Right lobe of liver (tissue), 4 donors: Measurements from ENCODE around the gene CHMP2B.

ENCODE experiments used
- POLR2A ChIP-seq: fragments of 450-650 bp; IDR thresholded peaks from one replicate; pipeline ENCODE4 v1.6.1; 2017; ENCODE audit warnings: antibody characterized with exemption, mild to moderate bottlenecking
- TF ChIP-seq, protein P1 (sequence below), 4 donors: fragments of 200-600 bp in 3 of 4; fragments of 450-650 bp in 1 of 4; IDR thresholded peaks; one replicate each; pipeline versions ENCODE4 v1.5.1 to v1.8.0; 2016 to 2022; ENCODE audit warnings: antibody characterized with exemption in 4 of 4, mild to moderate bottlenecking in 2 of 4
- donor health status: DM: no; HTN: no; CAD: no.
- donor health status: DM: no; HTN: no; CAD: no.
- donor health status: DM: no; HTN: yes; CAD: no.

GRCh38 chr3:87250009-87250408, 22.9 kb downstream of the CHMP2B start:
- TF ChIP-seq, protein P1, sequence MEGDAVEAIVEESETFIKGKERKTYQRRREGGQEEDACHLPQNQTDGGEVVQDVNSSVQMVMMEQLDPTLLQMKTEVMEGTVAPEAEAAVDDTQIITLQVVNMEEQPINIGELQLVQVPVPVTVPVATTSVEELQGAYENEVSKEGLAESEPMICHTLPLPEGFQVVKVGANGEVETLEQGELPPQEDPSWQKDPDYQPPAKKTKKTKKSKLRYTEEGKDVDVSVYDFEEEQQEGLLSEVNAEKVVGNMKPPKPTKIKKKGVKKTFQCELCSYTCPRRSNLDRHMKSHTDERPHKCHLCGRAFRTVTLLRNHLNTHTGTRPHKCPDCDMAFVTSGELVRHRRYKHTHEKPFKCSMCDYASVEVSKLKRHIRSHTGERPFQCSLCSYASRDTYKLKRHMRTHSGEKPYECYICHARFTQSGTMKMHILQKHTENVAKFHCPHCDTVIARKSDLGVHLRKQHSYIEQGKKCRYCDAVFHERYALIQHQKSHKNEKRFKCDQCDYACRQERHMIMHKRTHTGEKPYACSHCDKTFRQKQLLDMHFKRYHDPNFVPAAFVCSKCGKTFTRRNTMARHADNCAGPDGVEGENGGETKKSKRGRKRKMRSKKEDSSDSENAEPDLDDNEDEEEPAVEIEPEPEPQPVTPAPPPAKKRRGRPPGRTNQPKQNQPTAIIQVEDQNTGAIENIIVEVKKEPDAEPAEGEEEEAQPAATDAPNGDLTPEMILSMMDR (IDR thresholded peaks at IDR 0.05), result no peak
- no peak for TF ChIP-seq POLR2A
